ENCODE measurements around the gene EREG. TPM values are rescaled to one million over a fixed set of nuclear protein-coding genes. Genes with fewer than 3 reads are reported as not detected.

Gene EREG
- total RNA-seq, 2 donors from 2014 or later, result 1.1 to 7.8 TPM

GRCh38 chr4:74420863-74421262, 55.9 kb downstream of the EREG start:
- no peak for ATAC-seq (ENCODE audit: insufficient number of reproducible peaks, low FRiP score, low read depth)
- H3K27ac ChIP-seq, result no peak overlapping the region

GRCh38 chr4:74423104-74423503, 58.2 kb downstream of the EREG start:
- H3K9me3 ChIP-seq, result no peaks in the 10 kb centered on the region
- H3K36me3 ChIP-seq, result no peaks in the 10 kb centered on the region
- H3K4me1 ChIP-seq (ENCODE audit: control insufficient read depth in 1 of 2, low read depth in 2 of 2), result no peaks in the 10 kb centered on the region
- DNase-seq (ENCODE audit: low spot score) (no peak), ATAC-seq (ENCODE audit: insufficient number of reproducible peaks, low FRiP score, low read depth) (no peak)
- H3K4me3 ChIP-seq, result no peak overlapping the region
- no peak for TF ChIP-seq CTCF (IDR thresholded peaks at IDR 0.05)
- no peak overlapping the region for H3K27ac ChIP-seq
- H3K27me3 ChIP-seq (replicated peaks; ENCODE audit: insufficient read depth), result no peaks in the 10 kb centered on the region

More at GRCh38 chr4:74420863-74421262, 55.9 kb downstream of the EREG start:
- Histone ChIP-seq H3K4me3 (no peak overlapping the region), H3K27me3 (replicated peaks; ENCODE audit: insufficient read depth) (no peaks in the 10 kb centered on the region), H3K4me1 (ENCODE audit: control insufficient read depth in 1 of 2, low read depth in 2 of 2) (no peaks in the 10 kb centered on the region), H3K36me3 (no peaks in the 10 kb centered on the region), H3K9me3 (no peaks in the 10 kb centered on the region)
- no peak for DNase-seq (ENCODE audit: low spot score)
- TF ChIP-seq CTCF (IDR thresholded peaks at IDR 0.05), result no peak

DNA sequence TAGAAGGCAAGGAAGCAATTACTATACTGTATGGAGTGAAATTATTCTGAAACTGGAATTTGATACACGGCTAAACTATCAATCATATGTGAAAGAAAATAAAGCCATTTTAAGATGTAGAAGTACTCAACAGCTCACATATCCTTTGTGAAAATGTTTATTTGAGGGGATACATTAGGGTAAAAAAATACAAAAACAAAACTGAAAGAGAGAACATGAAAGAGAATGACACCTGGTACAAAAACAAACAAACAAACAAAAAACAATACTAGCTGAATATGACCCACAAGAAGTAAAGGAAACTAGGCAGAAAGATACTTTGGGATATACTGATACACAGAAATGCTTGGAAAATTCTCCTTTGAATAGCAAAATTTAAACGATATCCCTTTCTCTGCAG, 59.2 kb downstream of the EREG start:
- H3K4me3 ChIP-seq, result no peak overlapping the region
- H3K27me3 ChIP-seq (replicated peaks; ENCODE audit: insufficient read depth), result no peaks in the 10 kb centered on the region

GRCh38 chr4:74426101-74426500, 61.2 kb downstream of the EREG start:
- DNase-seq (ENCODE audit: low spot score) (no peak), ATAC-seq (ENCODE audit: insufficient number of reproducible peaks, low FRiP score, low read depth) (no peak)
- H3K36me3 ChIP-seq, result no peaks in the 10 kb centered on the region
- H3K4me1 ChIP-seq (ENCODE audit: control insufficient read depth in 1 of 2, low read depth in 2 of 2), result no peaks in the 10 kb centered on the region
- H3K9me3 ChIP-seq, result no peaks in the 10 kb centered on the region
- TF ChIP-seq CTCF (IDR thresholded peaks at IDR 0.05), result no peak
- no peak overlapping the region for H3K4me3 ChIP-seq
- H3K27me3 ChIP-seq (replicated peaks; ENCODE audit: insufficient read depth), result no peaks in the 10 kb centered on the region
- no peak overlapping the region for H3K27ac ChIP-seq

More for the DNA sequence above, 59.2 kb downstream of the EREG start:
- H3K27ac ChIP-seq, result no peak overlapping the region
- ATAC-seq (ENCODE audit: insufficient number of reproducible peaks, low FRiP score, low read depth) (no peak), DNase-seq (ENCODE audit: low spot score) (no peak)
- no peaks in the 10 kb centered on the region for H3K36me3 ChIP-seq
- H3K4me1 ChIP-seq (ENCODE audit: control insufficient read depth in 1 of 2, low read depth in 2 of 2), result no peaks in the 10 kb centered on the region
- no peak for TF ChIP-seq CTCF (IDR thresholded peaks at IDR 0.05)
- no peaks in the 10 kb centered on the region for H3K9me3 ChIP-seq

GRCh38 chr4:74428276-74428675, 63.3 kb downstream of the EREG start:
- ATAC-seq (ENCODE audit: insufficient number of reproducible peaks, low FRiP score, low read depth), result no peak
- H3K4me1 ChIP-seq (ENCODE audit: control insufficient read depth in 1 of 2, low read depth in 2 of 2), result no peaks in the 10 kb centered on the region
- H3K27ac ChIP-seq, result no peak overlapping the region
- no peaks in the 10 kb centered on the region for H3K36me3 ChIP-seq
- no peak for TF ChIP-seq CTCF (IDR thresholded peaks at IDR 0.05)
- H3K9me3 ChIP-seq, result no peaks in the 10 kb centered on the region
- DNase-seq (ENCODE audit: low spot score), result no peak
- no peak overlapping the region for H3K4me3 ChIP-seq
- no peaks in the 10 kb centered on the region for H3K27me3 ChIP-seq (replicated peaks; ENCODE audit: insufficient read depth)
